A549 (cell line): Measurements from ENCODE around the gene MAML3. TPM values are rescaled to one million over a fixed set of nuclear protein-coding genes. Genes with fewer than 3 reads are reported as not detected.

ENCODE experiments used
- ATAC-seq, 2 experiments: fragments of 200-7000 bp in 1 of 2; fragments of >200 bp in 1 of 2; cut with Nextera tagmentation in 1 of 2; cut with Tn5 transposase in 1 of 2; 3 replicates each; pipeline versions ENCODE4 v1.8.0 to v1.9.1; 2018 to 2020; ENCODE audit warnings: mild to moderate bottlenecking in 1 of 2, moderate library complexity in 1 of 2
- CTCF ChIA-PET: fragments of 300-600 bp; sonication (Branson Sonifier 250); formaldehyde crosslinking; extraction: SDS; loops from one replicate; lab custom pipeline; 2021; ENCODE audit warnings: antibody characterized with exemption, inconsistent platforms; lab: Yijun Ruan, JAX
- POLR2A ChIA-PET: fragments of 350-600 bp; formaldehyde crosslinking; extraction: SDS; loops from one replicate; lab custom pipeline; 2021; ENCODE audit warnings: antibody characterized with exemption, inconsistent platforms; lab: Yijun Ruan, JAX
- DNase-seq, 2 experiments: peaks; one replicate each; pipeline versions ENCODE4 v3.0.0 to v3.0.0-alpha.2; 2011 to 2016; ENCODE audit warnings: low read depth in 1 of 2, low spot score in 1 of 2
- FAIRE-seq: peaks from 2 replicates; lab custom pipeline; 2011; peaks lifted over from hg19 to GRCh38; lab: Jason Lieb, UNC
- H3K27ac ChIP-seq, 2 experiments: fragments of >200 bp; sonication (Bioruptor Twin); formaldehyde crosslinking; 3 replicates each; pipeline ENCODE4 v1.5.1; 2016 to 2017
- H3K4me1 ChIP-seq: fragments of >200 bp; sonication (Bioruptor Twin); formaldehyde crosslinking; 3 replicates; pipeline ENCODE4 v1.6.1; 2016
- H3K4me2 ChIP-seq: fragments of >200 bp; sonication (Bioruptor Twin); formaldehyde crosslinking; 3 replicates; pipeline ENCODE4 v1.6.1; 2016
- H3K4me3 ChIP-seq: fragments of >200 bp; sonication (Bioruptor Twin); formaldehyde crosslinking; 3 replicates; pipeline ENCODE4 v1.5.1; 2016
- H3K9me3 ChIP-seq: fragments of >200 bp; sonication (Bioruptor Twin); formaldehyde crosslinking; 3 replicates; pipeline ENCODE4 v1.6.1; 2016
- BHLHE40 ChIP-seq: IDR thresholded peaks from 2 replicates; pipeline ENCODE4 v1.6.1; 2012; ENCODE audit warnings: low read depth, low read length, inconsistent platforms
- CHD2 ChIP-seq: fragments of 150-350 bp; IDR thresholded peaks from 2 replicates; pipeline ENCODE4 v1.6.1; 2014; ENCODE audit warnings: low read length; ENCODE audit not compliant: partially characterized antibody
- CTCF ChIP-seq: fragments of >200 bp; sonication (Bioruptor Twin); formaldehyde crosslinking; IDR thresholded peaks from 3 replicates; pipeline ENCODE4 v1.5.1; 2016
- EHMT2 ChIP-seq: fragments of 200-600 bp; sonication (generic); IDR thresholded peaks from 2 replicates; pipeline ENCODE4 v1.6.1; 2016; ENCODE audit warnings: antibody characterized with exemption, low read depth, mild to moderate bottlenecking, moderate library complexity
- FOSL2 ChIP-seq, 2 experiments: fragments of 450-650 bp in 1 of 2; fragments of >200 bp in 1 of 2; sonication (Bioruptor Twin) in 1 of 2; formaldehyde crosslinking; IDR thresholded peaks; 2 replicates each; pipeline versions ENCODE4 v1.5.0 to v1.6.1; 2016 to 2020; ENCODE audit warnings: mild to moderate bottlenecking in 1 of 2, moderate library complexity in 1 of 2
- FOXS1 ChIP-seq: fragments of 250-450 bp; sonication (Bioruptor Pico); IDR thresholded peaks from 2 replicates; pipeline ENCODE4 v1.5.0; 2020; ENCODE audit warnings: mild to moderate bottlenecking, moderate library complexity
- GATA3 ChIP-seq: IDR thresholded peaks from 2 replicates; pipeline ENCODE4 v1.6.1; 2012; ENCODE audit warnings: borderline replicate concordance
- HES2 ChIP-seq: fragments of >200 bp; sonication (Bioruptor Twin); formaldehyde crosslinking; IDR thresholded peaks from 2 replicates; pipeline ENCODE4 v1.6.1; 2016
- HEYL ChIP-seq: fragments of 250-450 bp; sonication (Bioruptor Pico); IDR thresholded peaks from 2 replicates; pipeline ENCODE4 v1.8.0; 2021; ENCODE audit warnings: mild to moderate bottlenecking, moderate library complexity
- HOXA7 ChIP-seq: fragments of 250-450 bp; sonication (Bioruptor Pico); IDR thresholded peaks from 2 replicates; pipeline ENCODE4 v1.5.0; 2020; ENCODE audit warnings: mild to moderate bottlenecking, moderate library complexity
- HOXB13 ChIP-seq: fragments of 250-450 bp; sonication (Bioruptor Pico); IDR thresholded peaks from 2 replicates; pipeline ENCODE4 v1.5.0; 2020; ENCODE audit warnings: low read depth, mild to moderate bottlenecking, moderate library complexity
- KDM5A ChIP-seq: fragments of 200-600 bp; sonication (generic); IDR thresholded peaks from 2 replicates; pipeline ENCODE4 v1.6.1; 2016; ENCODE audit warnings: antibody characterized with exemption, mild to moderate bottlenecking
- MAZ ChIP-seq: fragments of 150-350 bp; IDR thresholded peaks from 2 replicates; pipeline ENCODE4 v1.6.1; 2014; ENCODE audit warnings: antibody characterized with exemption, low read depth, low read length, borderline replicate concordance
- NR3C1 ChIP-seq: fragments of >200 bp; sonication (Bioruptor Twin); formaldehyde crosslinking; IDR thresholded peaks from 3 replicates; pipeline ENCODE4 v1.6.1; 2017
- RFX5 ChIP-seq: fragments of 450-650 bp; IDR thresholded peaks from 2 replicates; pipeline ENCODE4 v1.7.1; 2014; ENCODE audit warnings: antibody characterized with exemption, mild to moderate bottlenecking, moderate library complexity
- RNF2 ChIP-seq: fragments of 200-600 bp; sonication (generic); IDR thresholded peaks from 2 replicates; pipeline ENCODE4 v1.6.1; 2016; ENCODE audit warnings: low read depth, mild to moderate bottlenecking, antibody characterized with exemption, moderate library complexity, borderline replicate concordance
- SREBF2 ChIP-seq: fragments of 450-650 bp; IDR thresholded peaks from 2 replicates; pipeline ENCODE4 v1.6.1; 2014; ENCODE audit warnings: mild to moderate bottlenecking, moderate library complexity
- ZC3H11A ChIP-seq: fragments of 450-650 bp; IDR thresholded peaks from 2 replicates; pipeline ENCODE4 v1.6.1; 2014; ENCODE audit warnings: antibody characterized with exemption, mild to moderate bottlenecking
- ZFP36 ChIP-seq: fragments of 450-650 bp; IDR thresholded peaks from 2 replicates; pipeline ENCODE4 v1.6.1; 2014; ENCODE audit warnings: borderline replicate concordance; ENCODE audit not compliant: partially characterized antibody
- WGBS: methylation state at CpG from one replicate; pipeline ENCODE4 v1.1.6; 2017; ENCODE audit errors: missing lambda C conversion rate; 5-methylcytosine and 5-hydroxymethylcytosine counted together
- polyA plus RNA-seq, 4 experiments: library from polyadenylated mRNA; depleted of rRNA in 3 of 4; stranded (reverse); fragments of >200 nt; fragmentation: RNase III in 1 of 4; extraction: RNeasy Plus Mini Kit Qiagen cat#74134 plus additional on column Dnase treatment in 1 of 4; gene quantifications; 2 replicates in 3 of 4; 3 replicates in 1 of 4; pipeline ENCODE4 v1.2.3, GENCODE V29; 2011 to 2017
- TF ChIP-seq, protein P1 (sequence below): IDR thresholded peaks from 2 replicates; pipeline ENCODE4 v1.6.1; 2012; ENCODE audit warnings: low read depth, borderline replicate concordance
- TF ChIP-seq, protein P2 (sequence below): fragments of 200-600 bp; sonication (generic); IDR thresholded peaks from 2 replicates; pipeline ENCODE4 v1.6.1; 2016; ENCODE audit warnings: antibody characterized with exemption, mild to moderate bottlenecking, moderate library complexity
- TF ChIP-seq, protein P3 (sequence below): IDR thresholded peaks from 2 replicates; pipeline ENCODE4 v1.6.1; 2012

The MAML3 gene
- polyA plus RNA-seq, 2 of the 4 experiments (the other 2 are of a cell fraction): 9.0 to 22.2 TPM

GRCh38 chr4:139900964-139901376, 253.0 kb downstream of the MAML3 start:
- no peaks in the 10 kb centered on the region for H3K9me3 ChIP-seq
- TF ChIP-seq RFX5 (no peak), FOSL2 (IDR thresholded peaks at IDR 0.05) (no peak), FOSL2 (CRISPR knock-in tag; IDR thresholded peaks at IDR 0.05) (no peak), HOXA7 (no peak), FOXS1 (no peak), KDM5A (no peak), GATA3 (no peak), MAZ (no peak), CTCF (no peak), ZC3H11A (no peak), EHMT2 (no peak)
- TF ChIP-seq, protein P1, sequence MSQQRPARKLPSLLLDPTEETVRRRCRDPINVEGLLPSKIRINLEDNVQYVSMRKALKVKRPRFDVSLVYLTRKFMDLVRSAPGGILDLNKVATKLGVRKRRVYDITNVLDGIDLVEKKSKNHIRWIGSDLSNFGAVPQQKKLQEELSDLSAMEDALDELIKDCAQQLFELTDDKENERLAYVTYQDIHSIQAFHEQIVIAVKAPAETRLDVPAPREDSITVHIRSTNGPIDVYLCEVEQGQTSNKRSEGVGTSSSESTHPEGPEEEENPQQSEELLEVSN: no peak
- TF ChIP-seq, all 56 proteins: peak for 0
- ChIA-PET POLR2A (no interaction called here), CTCF (no interaction called here)
- 72% methylated on average over 2 of the region's 2 CpGs for WGBS
- Histone ChIP-seq H3K4me2 (no peak overlapping the region), H3K4me3 (no peak overlapping the region), H3K27ac (no peak overlapping the region), H3K4me1 (peaks cover 11% of the 10 kb centered on the region; the same call in 2 of the 3 replicates)
- DNase-seq (no peak), ATAC-seq (no peak), FAIRE-seq (no peak)

DNA sequence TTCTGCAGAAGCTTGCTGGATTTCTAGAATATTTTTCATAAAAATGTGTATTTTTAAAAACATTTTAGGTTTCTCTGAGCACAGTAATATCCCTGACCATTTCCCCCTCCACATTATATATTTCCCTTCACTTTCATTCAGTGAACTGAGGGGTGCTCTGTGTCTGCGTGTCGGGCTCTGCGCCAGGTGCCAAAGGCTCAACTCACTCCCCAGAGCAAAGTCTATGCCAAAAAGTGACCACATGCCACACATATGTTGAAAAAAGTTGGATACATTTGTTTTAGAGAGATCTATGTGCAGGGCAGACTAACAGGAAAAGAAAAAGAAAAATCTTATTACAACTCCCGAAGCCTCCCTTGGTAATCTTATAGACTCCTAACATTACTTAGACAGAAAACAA, 254.6 kb downstream of the MAML3 start:
- DNase-seq (no peak), ATAC-seq (no peak), FAIRE-seq (no peak)
- Histone ChIP-seq H3K4me2 (no peak overlapping the region), H3K27ac (no peak overlapping the region), H3K4me3 (no peak overlapping the region), H3K9me3 (no peaks in the 10 kb centered on the region), H3K4me1 (peaks cover 11% of the 10 kb centered on the region; the same call in 2 of the 3 replicates)
- ChIA-PET POLR2A (no interaction called here), CTCF (no interaction called here)
- 97% methylated on average over 4 of the region's 4 CpGs for WGBS
- TF ChIP-seq SREBF2 (no peak), HEYL (no peak), HES2 (no peak), BHLHE40 (no peak), RNF2 (no peak), NR3C1 (no peak), HOXB13 (CRISPR knock-in tag) (no peak), HOXA7 (no peak), ZFP36 (no peak), CHD2 (no peak)
- TF ChIP-seq, protein P1: no peak
- TF ChIP-seq, protein P2, sequence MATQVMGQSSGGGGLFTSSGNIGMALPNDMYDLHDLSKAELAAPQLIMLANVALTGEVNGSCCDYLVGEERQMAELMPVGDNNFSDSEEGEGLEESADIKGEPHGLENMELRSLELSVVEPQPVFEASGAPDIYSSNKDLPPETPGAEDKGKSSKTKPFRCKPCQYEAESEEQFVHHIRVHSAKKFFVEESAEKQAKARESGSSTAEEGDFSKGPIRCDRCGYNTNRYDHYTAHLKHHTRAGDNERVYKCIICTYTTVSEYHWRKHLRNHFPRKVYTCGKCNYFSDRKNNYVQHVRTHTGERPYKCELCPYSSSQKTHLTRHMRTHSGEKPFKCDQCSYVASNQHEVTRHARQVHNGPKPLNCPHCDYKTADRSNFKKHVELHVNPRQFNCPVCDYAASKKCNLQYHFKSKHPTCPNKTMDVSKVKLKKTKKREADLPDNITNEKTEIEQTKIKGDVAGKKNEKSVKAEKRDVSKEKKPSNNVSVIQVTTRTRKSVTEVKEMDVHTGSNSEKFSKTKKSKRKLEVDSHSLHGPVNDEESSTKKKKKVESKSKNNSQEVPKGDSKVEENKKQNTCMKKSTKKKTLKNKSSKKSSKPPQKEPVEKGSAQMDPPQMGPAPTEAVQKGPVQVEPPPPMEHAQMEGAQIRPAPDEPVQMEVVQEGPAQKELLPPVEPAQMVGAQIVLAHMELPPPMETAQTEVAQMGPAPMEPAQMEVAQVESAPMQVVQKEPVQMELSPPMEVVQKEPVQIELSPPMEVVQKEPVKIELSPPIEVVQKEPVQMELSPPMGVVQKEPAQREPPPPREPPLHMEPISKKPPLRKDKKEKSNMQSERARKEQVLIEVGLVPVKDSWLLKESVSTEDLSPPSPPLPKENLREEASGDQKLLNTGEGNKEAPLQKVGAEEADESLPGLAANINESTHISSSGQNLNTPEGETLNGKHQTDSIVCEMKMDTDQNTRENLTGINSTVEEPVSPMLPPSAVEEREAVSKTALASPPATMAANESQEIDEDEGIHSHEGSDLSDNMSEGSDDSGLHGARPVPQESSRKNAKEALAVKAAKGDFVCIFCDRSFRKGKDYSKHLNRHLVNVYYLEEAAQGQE: no peak
- TF ChIP-seq, protein P3, sequence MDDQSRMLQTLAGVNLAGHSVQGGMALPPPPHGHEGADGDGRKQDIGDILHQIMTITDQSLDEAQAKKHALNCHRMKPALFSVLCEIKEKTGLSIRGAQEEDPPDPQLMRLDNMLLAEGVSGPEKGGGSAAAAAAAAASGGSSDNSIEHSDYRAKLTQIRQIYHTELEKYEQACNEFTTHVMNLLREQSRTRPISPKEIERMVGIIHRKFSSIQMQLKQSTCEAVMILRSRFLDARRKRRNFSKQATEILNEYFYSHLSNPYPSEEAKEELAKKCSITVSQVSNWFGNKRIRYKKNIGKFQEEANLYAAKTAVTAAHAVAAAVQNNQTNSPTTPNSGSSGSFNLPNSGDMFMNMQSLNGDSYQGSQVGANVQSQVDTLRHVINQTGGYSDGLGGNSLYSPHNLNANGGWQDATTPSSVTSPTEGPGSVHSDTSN: no peak
